Prostate gland (tissue), 2 donors: ENCODE results near the gene ADAMTS2.

Experiments used
- CTCF ChIP-seq, 4 experiments: fragments of 200-600 bp in 2 of 4; fragments of 450-650 bp in 2 of 4; sonication (generic) in 2 of 4; IDR thresholded peaks; 1 replicate in 3 of 4; 2 replicates in 1 of 4; pipeline ENCODE4 v1.5.1; 2016 to 2019; ENCODE audit warnings: antibody characterized with exemption in 4 of 4, mild to moderate bottlenecking in 2 of 4, moderate library complexity in 2 of 4
- POLR2A ChIP-seq: fragments of 450-650 bp; IDR thresholded peaks from one replicate; pipeline ENCODE4 v1.6.1; 2016; ENCODE audit warnings: antibody characterized with exemption, mild to moderate bottlenecking

DNA sequence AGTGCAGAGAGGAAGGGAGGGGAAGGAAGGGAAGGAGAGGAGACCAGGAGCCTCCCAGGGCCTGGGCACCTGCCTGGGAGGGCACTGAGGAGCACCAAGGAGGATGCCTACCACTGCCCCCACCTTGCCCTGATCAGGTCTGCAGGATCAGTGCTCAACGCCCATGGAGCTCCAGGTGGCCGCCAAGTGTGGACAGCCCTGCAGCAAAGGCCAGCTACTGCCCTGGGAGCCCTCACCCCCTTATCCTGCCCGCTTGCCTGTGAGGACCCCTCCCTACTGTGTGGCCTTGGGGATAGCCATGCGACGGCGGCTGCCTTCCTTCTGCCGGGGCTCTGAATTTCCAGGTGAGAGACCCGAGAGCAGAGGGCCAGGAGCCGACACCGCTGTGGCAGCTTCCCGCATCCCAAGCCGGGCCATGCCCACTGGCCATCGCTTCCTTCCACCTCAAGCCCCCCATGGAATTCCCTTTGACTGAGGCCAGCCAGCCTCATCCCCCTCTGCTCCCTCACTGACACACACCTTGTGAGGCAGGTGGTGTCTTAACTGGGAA is 12.4 kb downstream of the ADAMTS2 start:
- TF ChIP-seq POLR2A: no peak
- TF ChIP-seq CTCF (IDR thresholded peaks at IDR 0.05): no peak
